GM12878 (cell line): Measurements from ENCODE around the gene PHACTR1.

Source experiments
- HCFC1 ChIP-seq: fragments of 150-350 bp; IDR thresholded peaks from 2 replicates; pipeline ENCODE4 v1.6.1; 2014; ENCODE audit warnings: low read length
- POLR2A ChIP-seq: IDR thresholded peaks from 2 replicates; pipeline ENCODE4 v1.6.1; 2011; ENCODE audit warnings: low read depth, mild to moderate bottlenecking, low read length
- RAD51 ChIP-seq: fragments of 450-650 bp; IDR thresholded peaks from 2 replicates; pipeline ENCODE4 v1.6.1; 2016; ENCODE audit warnings: moderate library complexity, mild to moderate bottlenecking, inconsistent platforms
- STAT3 ChIP-seq: IDR thresholded peaks from 2 replicates; pipeline ENCODE4 v1.6.1; 2011; ENCODE audit warnings: low read depth, low read length, improper control_type of control experiment

GRCh38 chr6:12800120-12800519, 83.6 kb downstream of the PHACTR1 start:
- TF ChIP-seq STAT3 (no peak), HCFC1 (no peak), POLR2A (no peak), RAD51 (no peak)
